Astrocyte (in vitro differentiated cells and primary cell): ENCODE results near the gene RAPGEF2. TPM values are rescaled to one million over a fixed set of nuclear protein-coding genes. Genes with fewer than 3 reads are reported as not detected.

Experiments
- DNase-seq: peaks from one replicate; pipeline ENCODE4 v3.0.0-alpha.2; 2010; ENCODE audit warnings: low read depth
- FAIRE-seq: peaks from 2 replicates; lab custom pipeline; 2011; peaks lifted over from hg19 to GRCh38; lab: Jason Lieb, UNC
- H2AFZ ChIP-seq: 2 replicates; pipeline ENCODE4 v1.6.0; 2012; ENCODE audit warnings: low read depth, low read length, inconsistent platforms
- H3K27ac ChIP-seq: 2 replicates; pipeline ENCODE4 v1.5.1; 2011; ENCODE audit warnings: low read depth, low read length, inconsistent platforms
- H3K27me3 ChIP-seq: 2 replicates; pipeline ENCODE4 v1.6.0; 2011; ENCODE audit warnings: low read length, inconsistent platforms; ENCODE audit not compliant: insufficient read depth
- H3K36me3 ChIP-seq: 2 replicates; pipeline ENCODE4 v1.5.1; 2011; ENCODE audit warnings: low read length, inconsistent platforms; ENCODE audit not compliant: insufficient read depth
- H3K4me1 ChIP-seq: 2 replicates; pipeline ENCODE4 v1.5.1; 2011; ENCODE audit warnings: low read length, inconsistent platforms; ENCODE audit not compliant: insufficient read depth
- H3K4me2 ChIP-seq: 2 replicates; pipeline ENCODE4 v1.6.0; 2012; ENCODE audit warnings: low read length, inconsistent platforms
- H3K4me3 ChIP-seq: 2 replicates; pipeline ENCODE4 v1.5.1; 2011; ENCODE audit warnings: low read depth, mild to moderate bottlenecking, low read length, inconsistent platforms; ENCODE audit not compliant: insufficient read depth
- H3K79me2 ChIP-seq: 2 replicates; pipeline ENCODE4 v1.6.0; 2012; ENCODE audit warnings: mild to moderate bottlenecking, low read length, inconsistent platforms; ENCODE audit not compliant: insufficient read depth
- H3K9ac ChIP-seq: 2 replicates; pipeline ENCODE4 v1.6.0; 2012; ENCODE audit warnings: mild to moderate bottlenecking, low read length, inconsistent platforms
- H3K9me3 ChIP-seq: 2 replicates; pipeline ENCODE4 v1.5.1; 2012; ENCODE audit warnings: low read depth, mild to moderate bottlenecking, low read length, inconsistent platforms; ENCODE audit not compliant: insufficient read depth
- H4K20me1 ChIP-seq: 2 replicates; pipeline ENCODE4 v1.6.0; 2012; ENCODE audit warnings: low read length, inconsistent platforms; ENCODE audit not compliant: insufficient read depth
- H3K27ac Mint-ChIP-seq: one replicate; pipeline ENCODE4 v1.8.0; 2021; ENCODE audit warnings: mild to moderate bottlenecking, mixed read lengths; ENCODE audit not compliant: unreplicated experiment
- H3K27me3 Mint-ChIP-seq: one replicate; pipeline ENCODE4 v1.8.0; 2021; ENCODE audit warnings: low read depth, mixed read lengths; ENCODE audit not compliant: unreplicated experiment
- H3K36me3 Mint-ChIP-seq: one replicate; pipeline ENCODE4 v1.8.0; 2021; ENCODE audit warnings: low read depth, mixed read lengths; ENCODE audit not compliant: unreplicated experiment
- H3K4me1 Mint-ChIP-seq: one replicate; pipeline ENCODE4 v1.8.0; 2021; ENCODE audit warnings: low read depth, mixed read lengths; ENCODE audit not compliant: unreplicated experiment
- H3K4me3 Mint-ChIP-seq: one replicate; pipeline ENCODE4 v1.8.0; 2021; ENCODE audit warnings: mild to moderate bottlenecking, moderate library complexity, mixed read lengths; ENCODE audit not compliant: unreplicated experiment
- H3K9me3 Mint-ChIP-seq: one replicate; pipeline ENCODE4 v1.8.0; 2021; ENCODE audit warnings: mild to moderate bottlenecking, mixed read lengths; ENCODE audit not compliant: unreplicated experiment
- CTCF ChIP-seq: IDR thresholded peaks from 2 replicates; pipeline ENCODE4 v1.5.1; 2011; ENCODE audit warnings: low read depth, mild to moderate bottlenecking, inconsistent platforms, low read length, moderate library complexity; ENCODE audit not compliant: insufficient read depth
- EZH2 ChIP-seq: IDR thresholded peaks from 2 replicates; pipeline ENCODE4 v1.6.1; 2012; ENCODE audit warnings: mild to moderate bottlenecking, low read length, inconsistent platforms; ENCODE audit not compliant: insufficient read depth
- total RNA-seq: library from RNA; stranded (reverse); gene quantifications from 2 replicates; pipeline ENCODE4 v1.2.1, GENCODE V29; 2021

The RAPGEF2 gene
- total RNA-seq, 1 donor from 2014 or later, result 59.0 TPM

DNA sequence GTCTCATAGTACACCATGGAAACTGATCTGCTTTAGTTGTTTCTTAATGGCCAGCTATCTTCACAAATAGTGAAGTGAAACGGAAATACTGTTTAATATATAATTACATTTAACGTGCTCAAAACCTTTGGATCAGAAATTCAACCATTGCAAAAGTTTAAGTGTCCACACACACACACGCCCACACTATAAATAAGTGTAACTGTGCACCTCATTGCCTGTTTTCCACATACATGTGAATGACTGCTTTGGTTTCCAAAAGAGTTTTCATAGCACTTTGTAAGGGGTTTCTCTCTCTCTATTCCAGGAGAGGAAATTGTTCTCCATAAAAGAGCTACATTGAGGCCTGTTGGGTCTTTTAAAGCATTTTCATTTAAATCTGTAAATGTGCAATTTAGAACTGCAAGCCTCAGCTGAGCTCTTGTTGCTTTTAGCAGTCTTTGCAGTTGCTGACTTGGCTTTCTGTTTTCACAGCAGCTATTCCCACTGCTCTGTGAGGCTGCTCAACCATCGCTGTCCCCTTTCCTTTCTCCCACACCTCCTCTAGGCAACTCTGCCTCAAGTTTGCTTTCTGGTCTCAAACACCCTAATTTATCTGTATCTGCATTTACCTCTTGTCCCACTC lies 94.5 kb downstream of the RAPGEF2 start:
- Mint-ChIP-seq H3K9me3 (no peaks in the 10 kb centered on the region), H3K27me3 (no peaks in the 10 kb centered on the region), H3K36me3 (peaks cover 2% of the 10 kb centered on the region), H3K4me3 (no peak overlapping the region), H3K4me1 (peaks cover 4% of the 10 kb centered on the region), H3K27ac (no peak overlapping the region)
- Histone ChIP-seq H3K27ac (no peak overlapping the region), H3K79me2 (peaks cover 7% of the 10 kb centered on the region), H3K4me1 (no peaks in the 10 kb centered on the region), H3K4me2 (peak overlapping the region; percentile 37), H4K20me1 (peaks cover 13% of the 10 kb centered on the region), H3K27me3 (no peaks in the 10 kb centered on the region), H3K9ac (peak overlapping the region; percentile 21), H3K9me3 (no peaks in the 10 kb centered on the region), H2AFZ (no peak overlapping the region), H3K4me3 (no peak overlapping the region), H3K36me3 (no peaks in the 10 kb centered on the region)
- no peak for TF ChIP-seq EZH2
- no peak for TF ChIP-seq CTCF
- FAIRE-seq (no peak), DNase-seq (no peak)

DNA sequence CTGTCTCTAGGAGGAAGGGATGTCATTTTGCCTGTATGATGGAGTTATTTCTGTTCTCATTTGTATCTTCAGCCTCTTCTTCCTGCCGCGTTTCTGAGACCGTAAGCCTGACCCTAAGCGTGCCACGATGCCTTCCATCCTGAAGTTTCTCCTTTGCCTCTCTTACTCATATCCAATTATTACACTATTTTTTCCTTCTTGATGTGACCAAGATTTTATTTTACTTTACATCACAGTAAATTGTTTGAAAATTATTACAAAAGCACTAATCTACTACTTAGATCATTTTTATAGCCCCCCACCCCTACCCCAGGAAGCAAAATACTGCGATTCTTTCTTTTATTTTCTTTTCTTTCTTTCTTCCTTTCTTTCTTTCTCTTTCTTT lies 95.0 kb downstream of the RAPGEF2 start:
- Histone ChIP-seq H3K9me3 (no peaks in the 10 kb centered on the region), H3K4me3 (no peak overlapping the region), H3K36me3 (no peaks in the 10 kb centered on the region), H3K4me1 (no peaks in the 10 kb centered on the region), H3K9ac (peak overlapping the region; percentile 21), H3K27ac (no peak overlapping the region), H2AFZ (no peak overlapping the region), H3K27me3 (no peaks in the 10 kb centered on the region), H3K4me2 (peak overlapping the region; percentile 37), H4K20me1 (peaks cover 13% of the 10 kb centered on the region), H3K79me2 (peaks cover 5% of the 10 kb centered on the region)
- Mint-ChIP-seq H3K4me3 (no peak overlapping the region), H3K27me3 (no peaks in the 10 kb centered on the region), H3K36me3 (peaks cover 2% of the 10 kb centered on the region), H3K27ac (no peak overlapping the region), H3K4me1 (peaks cover 4% of the 10 kb centered on the region), H3K9me3 (no peaks in the 10 kb centered on the region)
- FAIRE-seq, result no peak
- DNase-seq, result no peak
- no peak for TF ChIP-seq CTCF

DNA sequence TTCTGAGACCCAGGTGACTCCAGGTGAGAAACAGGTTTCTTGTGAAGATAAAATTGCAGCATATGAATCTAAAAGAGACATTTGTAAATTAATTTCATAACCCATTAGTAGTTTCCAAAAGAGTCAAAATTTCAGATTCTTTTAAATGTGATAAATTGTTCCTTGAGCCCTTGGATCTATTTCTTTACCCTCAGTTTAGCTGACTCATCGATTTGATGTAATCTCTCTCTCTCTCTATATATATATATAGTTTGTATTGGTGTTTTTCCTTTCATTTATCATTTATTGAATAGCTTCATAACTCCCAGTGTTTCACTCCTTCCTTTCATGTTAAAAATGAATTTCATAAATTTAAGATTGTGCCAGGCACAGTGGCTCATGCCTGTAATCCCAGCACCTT lies 96.9 kb downstream of the RAPGEF2 start:
- TF ChIP-seq EZH2, result no peak
- TF ChIP-seq CTCF, result no peak
- H3K27me3 Mint-ChIP-seq, result no peaks in the 10 kb centered on the region
- no peak overlapping the region for H3K27ac ChIP-seq
- no peaks in the 10 kb centered on the region for H3K27me3 ChIP-seq
- H3K4me3 ChIP-seq, result no peak overlapping the region
- H3K4me1 Mint-ChIP-seq, result peaks cover 13% of the 10 kb centered on the region
- no peak overlapping the region for H3K4me2 ChIP-seq
- peaks cover 19% of the 10 kb centered on the region for H4K20me1 ChIP-seq
- H3K27ac Mint-ChIP-seq, result no peak overlapping the region
- DNase-seq (no peak), FAIRE-seq (no peak)
- H3K36me3 Mint-ChIP-seq, result no peaks in the 10 kb centered on the region
- H2AFZ ChIP-seq, result no peak overlapping the region
- H3K9ac ChIP-seq, result no peak overlapping the region
- no peaks in the 10 kb centered on the region for H3K4me1 ChIP-seq
- no peaks in the 10 kb centered on the region for H3K9me3 ChIP-seq
- peaks cover 15% of the 10 kb centered on the region for H3K79me2 ChIP-seq
- H3K4me3 Mint-ChIP-seq, result no peak overlapping the region
- no peaks in the 10 kb centered on the region for H3K36me3 ChIP-seq
- H3K9me3 Mint-ChIP-seq, result no peaks in the 10 kb centered on the region
